Stomach (tissue), 9 donors: ENCODE results near the gene NDFIP1. TPM values are rescaled to one million over a fixed set of nuclear protein-coding genes. Genes with fewer than 3 reads are reported as not detected.

Experiments
- DNase-seq, 2 donors: peaks; one replicate each; pipeline versions ENCODE4 v3.0.0 to v3.0.0-alpha.2; 2013 to 2019
- H3K27ac ChIP-seq, 5 donors: fragments of 200-600 bp in 4 of 5; sonication (generic) in 4 of 5; one replicate each; pipeline ENCODE4 v1.5.1; 2013 to 2019; ENCODE audit warnings: mild to moderate bottlenecking in 1 of 5, moderate library complexity in 1 of 5
- H3K27me3 ChIP-seq, 3 donors: fragments of 200-600 bp; sonication (generic); one replicate each; pipeline ENCODE4 v1.5.1; 2017 to 2019; ENCODE audit warnings: mixed run types in 1 of 3
- H3K36me3 ChIP-seq, 4 donors: fragments of 200-600 bp; sonication (generic); 1 replicate in 3 of 4; 2 replicates in 1 of 4; pipeline ENCODE4 v1.5.1; 2016 to 2019
- H3K4me1 ChIP-seq, 4 donors: fragments of 200-600 bp; sonication (generic); one replicate each; pipeline ENCODE4 v1.5.1; 2016 to 2019
- H3K4me3 ChIP-seq, 4 donors: fragments of 200-600 bp; sonication (generic) in 3 of 4; one replicate each; pipeline ENCODE4 v1.5.1; 2016 to 2019; ENCODE audit warnings: mild to moderate bottlenecking in 1 of 4
- H3K9me3 ChIP-seq, 4 donors: fragments of 200-600 bp; sonication (generic); one replicate each; pipeline ENCODE4 v1.5.1; 2016 to 2019
- EP300 ChIP-seq: sonication (generic); formaldehyde crosslinking; IDR thresholded peaks from one replicate; pipeline ENCODE4 v1.6.1; 2017; ENCODE audit warnings: antibody characterized with exemption
- POLR2A ChIP-seq, 4 donors: fragments of 450-650 bp; IDR thresholded peaks; one replicate each; pipeline ENCODE4 v1.6.1; 2016; ENCODE audit warnings: antibody characterized with exemption in 4 of 4, control low read depth in 2 of 4, mild to moderate bottlenecking in 1 of 4, moderate library complexity in 1 of 4
- POLR2AphosphoS5 ChIP-seq, 3 donors: sonication (generic); formaldehyde crosslinking; IDR thresholded peaks; one replicate each; pipeline ENCODE4 v1.6.1; 2016; ENCODE audit warnings: antibody characterized with exemption in 3 of 3
- WGBS, 5 donors: extraction: QIAGEN DNeasy Blood & Tissue Kit in 3 of 5; methylation state at CpG; one replicate each; pipeline versions ENCODE4 v1.1.5 to v1.1.7; 2013 to 2018; 5-methylcytosine and 5-hydroxymethylcytosine counted together
- intact Hi-C: fragments of 100-400 bp; cut with DNase I; formaldehyde crosslinking; loops from one replicate; pipeline ENCODE4 v1.15.1; 2023; ENCODE audit warnings: low total_unique reads
- polyA plus RNA-seq, 3 donors: library from polyadenylated mRNA; stranded (reverse); fragments of 200-250 nt; gene quantifications; one replicate each; pipeline ENCODE4 v1.2.3, GENCODE V29; 2013
- total RNA-seq, 5 donors: library from RNA; depleted of rRNA; stranded (reverse); fragments of >200 nt; gene quantifications; one replicate each; pipeline versions ENCODE4 v1.1.0 to v1.2.3, GENCODE V29; 2014 to 2016
- TF ChIP-seq, protein P1 (sequence below), 7 experiments: fragments of 450-650 bp in 4 of 7; fragments of 200-600 bp in 3 of 7; sonication (generic) in 3 of 7; IDR thresholded peaks; one replicate each; pipeline ENCODE4 v1.5.1; 2016 to 2019; ENCODE audit warnings: antibody characterized with exemption in 7 of 7, control low read depth in 2 of 7, mild to moderate bottlenecking in 1 of 7
- donor health status: healthy with polysubstance abuse.
- donor health status: Bipolar disorder and iron deficiency.
- donor health status: healthy.

The NDFIP1 gene
- total and polyA plus RNA-seq, 8 donors, result 20.2 to 123 (median 27.5) TPM

DNA sequence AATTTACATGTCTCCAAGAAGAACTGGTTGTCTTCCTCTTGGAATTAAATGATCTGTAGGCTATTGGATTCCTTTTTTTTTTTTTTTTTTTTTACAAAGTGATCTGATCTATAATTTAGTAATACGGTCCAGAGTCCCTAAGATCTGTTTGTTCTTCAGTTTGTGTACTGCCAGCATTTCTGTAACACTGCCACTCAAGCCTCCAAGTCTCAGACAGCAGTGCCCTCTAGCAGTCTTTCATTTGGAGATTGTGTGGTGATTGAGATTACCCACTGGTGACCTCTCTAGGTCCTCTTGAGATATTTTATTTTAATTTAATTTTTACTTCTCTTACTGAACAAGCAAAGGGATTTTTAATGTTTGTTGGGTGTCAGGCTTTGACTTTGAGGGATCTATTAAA, 40.8 kb downstream of the NDFIP1 start:
- intact Hi-C loops, result loop anchor here (10.0 kb wide), 1 partner anchor 135 kb away; the partner anchor contains the start of gene GNPDA1
- Histone ChIP-seq H3K4me3 (no peak overlapping the region), H3K4me1 (peaks cover 5 to 14% (median 10%) of the 10 kb centered on the region in 4 donors), H3K36me3 (peaks cover 5 to 73% (median 66%) of the 10 kb centered on the region in 4 donors), H3K9me3 (no peaks in the 10 kb centered on the region), H3K27me3 (no peaks in the 10 kb centered on the region), H3K27ac (no peak overlapping the region)
- no peak for TF ChIP-seq POLR2A (IDR thresholded peaks at IDR 0.05)
- no peak for TF ChIP-seq POLR2AphosphoS5 (IDR thresholded peaks at IDR 0.05)
- TF ChIP-seq EP300, result no peak
- TF ChIP-seq, protein P1, sequence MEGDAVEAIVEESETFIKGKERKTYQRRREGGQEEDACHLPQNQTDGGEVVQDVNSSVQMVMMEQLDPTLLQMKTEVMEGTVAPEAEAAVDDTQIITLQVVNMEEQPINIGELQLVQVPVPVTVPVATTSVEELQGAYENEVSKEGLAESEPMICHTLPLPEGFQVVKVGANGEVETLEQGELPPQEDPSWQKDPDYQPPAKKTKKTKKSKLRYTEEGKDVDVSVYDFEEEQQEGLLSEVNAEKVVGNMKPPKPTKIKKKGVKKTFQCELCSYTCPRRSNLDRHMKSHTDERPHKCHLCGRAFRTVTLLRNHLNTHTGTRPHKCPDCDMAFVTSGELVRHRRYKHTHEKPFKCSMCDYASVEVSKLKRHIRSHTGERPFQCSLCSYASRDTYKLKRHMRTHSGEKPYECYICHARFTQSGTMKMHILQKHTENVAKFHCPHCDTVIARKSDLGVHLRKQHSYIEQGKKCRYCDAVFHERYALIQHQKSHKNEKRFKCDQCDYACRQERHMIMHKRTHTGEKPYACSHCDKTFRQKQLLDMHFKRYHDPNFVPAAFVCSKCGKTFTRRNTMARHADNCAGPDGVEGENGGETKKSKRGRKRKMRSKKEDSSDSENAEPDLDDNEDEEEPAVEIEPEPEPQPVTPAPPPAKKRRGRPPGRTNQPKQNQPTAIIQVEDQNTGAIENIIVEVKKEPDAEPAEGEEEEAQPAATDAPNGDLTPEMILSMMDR (IDR thresholded peaks at IDR 0.05), result no peak
- 39 to 70% (median 45%) methylated on average over 1 of the region's 1 CpG for WGBS, 5 donors
- DNase-seq, result no peak

DNA sequence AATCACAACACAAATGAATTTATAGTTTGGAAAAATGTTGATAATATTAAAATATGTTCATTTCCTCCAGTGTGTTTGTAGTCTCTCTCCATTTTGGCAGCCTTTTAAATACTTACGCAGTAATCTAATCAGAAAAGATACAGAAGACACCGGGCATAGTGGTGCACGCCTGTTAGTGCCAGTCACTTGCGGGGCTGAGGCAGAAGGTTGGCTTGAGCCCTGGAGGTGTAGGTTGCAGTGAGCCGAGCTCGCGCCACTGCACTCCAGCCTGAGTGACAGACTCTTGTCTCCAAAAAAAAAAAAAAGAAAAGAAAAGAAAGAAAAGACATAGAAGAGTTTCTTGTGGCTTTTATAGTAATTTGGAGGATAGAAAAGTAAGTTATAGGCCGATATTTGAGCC, 41.9 kb downstream of the NDFIP1 start:
- H3K4me1 ChIP-seq, result peaks cover 5 to 14% (median 10%) of the 10 kb centered on the region in 4 donors
- no peak overlapping the region for H3K27ac ChIP-seq
- no peaks in the 10 kb centered on the region for H3K27me3 ChIP-seq
- no peak overlapping the region for H3K4me3 ChIP-seq
- 49 to 73% (median 53%) methylated on average over 8 of the region's 8 CpGs for WGBS, 5 donors
- H3K9me3 ChIP-seq, result no peaks in the 10 kb centered on the region
- no peak for DNase-seq
- no peak for TF ChIP-seq POLR2AphosphoS5 (IDR thresholded peaks at IDR 0.05)
- TF ChIP-seq, protein P1 (IDR thresholded peaks at IDR 0.05), result no peak
- no peak for TF ChIP-seq EP300
- no peak for TF ChIP-seq POLR2A (IDR thresholded peaks at IDR 0.05)
- peaks cover 5 to 63% (median 59%) of the 10 kb centered on the region in 4 donors for H3K36me3 ChIP-seq
- intact Hi-C loops, result no loop called here

DNA sequence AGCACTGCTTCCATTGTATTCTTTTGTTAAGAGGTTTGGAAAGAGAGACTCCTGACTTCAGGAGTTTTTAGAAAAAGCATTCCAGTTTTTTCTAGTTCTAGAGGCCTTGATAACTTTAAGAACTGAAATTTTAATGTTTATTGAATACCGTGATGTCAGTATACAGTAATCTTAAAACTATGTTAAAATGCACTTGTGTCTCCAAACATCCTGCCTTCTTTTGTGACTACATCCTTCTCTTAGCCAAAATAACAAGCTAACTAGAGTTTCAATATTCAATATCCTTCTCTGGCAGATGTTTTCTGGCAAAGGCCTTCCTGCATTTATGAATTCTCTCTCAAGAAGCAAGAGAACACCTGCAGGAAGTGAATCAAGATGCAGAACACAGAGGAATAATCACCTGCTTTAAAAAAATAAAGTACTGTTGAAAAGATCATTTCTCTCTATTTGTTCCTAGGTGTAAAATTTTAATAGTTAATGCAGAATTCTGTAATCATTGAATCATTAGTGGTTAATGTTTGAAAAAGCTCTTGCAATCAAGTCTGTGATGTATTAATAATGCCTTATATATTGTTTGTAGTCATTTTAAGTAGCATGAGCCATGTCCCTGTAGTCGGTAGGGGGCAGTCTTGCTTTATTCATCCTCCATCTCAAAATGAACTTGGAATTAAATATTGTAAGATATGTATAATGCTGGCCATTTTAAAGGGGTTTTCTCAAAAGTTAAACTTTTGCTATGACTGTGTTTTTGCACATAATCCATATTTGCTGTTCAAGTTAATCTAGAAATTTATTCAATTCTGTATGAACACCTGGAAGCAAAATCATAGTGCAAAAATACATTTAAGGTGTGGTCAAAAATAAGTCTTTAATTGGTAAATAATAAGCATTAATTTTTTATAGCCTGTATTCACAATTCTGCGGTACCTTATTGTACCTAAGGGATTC, 43.1 kb downstream of the NDFIP1 start:
- Histone ChIP-seq H3K9me3 (no peaks in the 10 kb centered on the region), H3K27ac (no peak overlapping the region), H3K27me3 (no peaks in the 10 kb centered on the region), H3K4me3 (no peak overlapping the region), H3K4me1 (peaks cover 5 to 14% (median 10%) of the 10 kb centered on the region in 4 donors), H3K36me3 (peaks cover 0 to 55% (median 47%) of the 10 kb centered on the region in 4 donors)
- peak; percentile 59 to 92 for DNase-seq
- no peak for TF ChIP-seq POLR2AphosphoS5 (IDR thresholded peaks at IDR 0.05)
- TF ChIP-seq, protein P1 (IDR thresholded peaks at IDR 0.05), result peak in 5 of 7 experiments; percentile 49 to 89 (median 79)
- 28 to 45% (median 34%) methylated on average over 3 of the region's 3 CpGs for WGBS, 5 donors
- intact Hi-C loops, result no loop called here

DNA sequence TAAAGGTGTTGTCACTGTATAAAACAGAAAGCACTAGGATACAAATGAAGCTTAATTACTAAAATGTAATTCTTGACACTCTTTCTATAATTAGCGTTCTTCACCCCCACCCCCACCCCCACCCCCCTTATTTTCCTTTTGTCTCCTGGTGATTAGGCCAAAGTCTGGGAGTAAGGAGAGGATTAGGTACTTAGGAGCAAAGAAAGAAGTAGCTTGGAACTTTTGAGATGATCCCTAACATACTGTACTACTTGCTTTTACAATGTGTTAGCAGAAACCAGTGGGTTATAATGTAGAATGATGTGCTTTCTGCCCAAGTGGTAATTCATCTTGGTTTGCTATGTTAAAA, 43.8 kb downstream of the NDFIP1 start:
- TF ChIP-seq POLR2A (IDR thresholded peaks at IDR 0.05) (no peak), POLR2AphosphoS5 (IDR thresholded peaks at IDR 0.05) (no peak), EP300 (no peak)
- TF ChIP-seq, protein P1 (IDR thresholded peaks at IDR 0.05), result no peak
- no peak overlapping the region for H3K4me3 ChIP-seq
- WGBS, 5 donors, result 66 to 86% (median 70%) methylated on average over 1 of the region's 1 CpG
- no peaks in the 10 kb centered on the region for H3K9me3 ChIP-seq
- intact Hi-C loops, result no loop called here
- H3K27me3 ChIP-seq, result no peaks in the 10 kb centered on the region
- peaks cover 0 to 49% (median 40%) of the 10 kb centered on the region in 4 donors for H3K36me3 ChIP-seq
- peaks cover 5 to 19% (median 12%) of the 10 kb centered on the region in 4 donors for H3K4me1 ChIP-seq
- peak in 1 of 2 donors; percentile 47 for DNase-seq
- H3K27ac ChIP-seq, result no peak overlapping the region
